A549 treated with Hydrocortisone at 1 μM for 4 hours (cell line): Measurements from ENCODE around the gene CSNK2A1. TPM values are rescaled to one million over a fixed set of nuclear protein-coding genes. Genes with fewer than 3 reads are reported as not detected.

ENCODE experiments used
- total RNA-seq: library from RNA; stranded (reverse); fragments of 200-300 nt; extraction: Qiagen RNA extraction; gene quantifications from 5 replicates; pipeline ENCODE4 v1.2.3, GENCODE V29; 2022

Gene CSNK2A1
- total RNA-seq: 124 to 171 TPM (median 148 TPM) in 5 replicates

DNA sequence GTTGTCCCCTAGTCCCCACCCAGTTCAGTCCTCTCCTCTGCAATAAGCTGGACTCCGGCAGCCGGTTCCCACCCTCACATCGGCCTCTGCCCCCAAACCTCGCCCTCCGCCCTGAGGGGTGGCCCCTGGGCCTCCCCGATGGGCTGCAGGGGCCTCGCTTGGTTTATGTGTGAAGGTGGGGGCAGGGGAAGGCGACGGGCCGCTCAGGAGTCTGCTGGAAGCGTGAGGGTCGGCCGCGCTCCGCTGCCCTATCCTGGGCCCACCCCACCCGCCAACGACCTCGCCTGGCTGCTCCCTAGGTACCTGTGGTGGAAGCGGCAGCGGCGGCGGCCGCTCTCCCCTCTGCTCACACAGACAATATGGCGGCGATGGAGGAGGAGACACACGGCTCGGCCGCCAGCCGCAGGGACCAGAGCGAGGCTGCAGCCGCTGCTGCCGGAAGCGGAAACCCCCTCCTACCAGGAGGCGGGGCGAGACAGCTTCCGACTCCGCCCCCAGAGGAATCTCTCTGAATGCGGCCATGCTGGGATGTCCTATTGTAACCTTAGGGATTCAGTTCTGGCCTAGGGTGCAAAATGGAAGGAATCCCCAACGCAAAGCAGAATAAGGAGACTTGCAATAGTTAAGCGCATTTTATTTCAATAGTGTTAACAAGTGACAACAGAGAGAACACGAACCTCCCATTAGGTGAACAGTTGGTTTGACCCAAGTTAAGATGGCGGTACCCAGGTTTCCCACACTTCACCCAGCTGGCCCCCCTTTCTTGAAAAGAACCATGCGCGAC is at the start of gene CSNK2A1:
TSS of gene CSNK2A1 (minus strand) at position 422 of the 784 bp plus-strand sequence. CDS start 35,239 bp downstream, outside the sequence.

GRCh38 chr20:462199-462991 is 81.2 kb downstream of the CSNK2A1 start, which contains the start of gene TBC1D20:
Gene TBC1D20, minus strand, starts transcription at chr20:462533. Its CDS starts 128 bp downstream, at chr20:462405.

Other genes with a start within 250 kb of the CSNK2A1 start
- 19.9 to 22.0 TPM (median 21.2 TPM) in 5 replicates for gene ZCCHC3, start 246.2 kb downstream of the CSNK2A1 start, total RNA-seq
- gene SOX12, start 218.2 kb downstream of the CSNK2A1 start, total RNA-seq: 20.3 to 26.2 TPM (median 23.6 TPM) in 5 replicates
- gene NRSN2, start 196.7 kb downstream of the CSNK2A1 start, total RNA-seq: 58.3 to 63.1 TPM (median 60.3 TPM) in 5 replicates
- 51.3 to 61.5 TPM (median 58.9 TPM) in 5 replicates for gene TRIB3, start 163.0 kb downstream of the CSNK2A1 start, total RNA-seq
- 104 to 141 TPM (median 138 TPM) in 5 replicates for gene RBCK1, start 135.5 kb downstream of the CSNK2A1 start, total RNA-seq
- 32.6 to 35.7 TPM (median 34.4 TPM) in 5 replicates for gene TBC1D20, start 81.3 kb downstream of the CSNK2A1 start, total RNA-seq
- gene TCF15, start 66.5 kb upstream of the CSNK2A1 start, total RNA-seq: not detected in 5 replicates
- gene SRXN1, start 109.4 kb upstream of the CSNK2A1 start, total RNA-seq: 173 to 220 TPM (median 194 TPM) in 5 replicates
- gene SCRT2, start 132.0 kb upstream of the CSNK2A1 start, total RNA-seq: 0.02 TPM in 1 of 5 replicates, not detected in the others
- gene SLC52A3, start 224.7 kb upstream of the CSNK2A1 start, total RNA-seq: 0.37 to 0.67 TPM (median 0.52 TPM) in 5 replicates